Measurements from ENCODE around the gene PF4V1.

DNA sequence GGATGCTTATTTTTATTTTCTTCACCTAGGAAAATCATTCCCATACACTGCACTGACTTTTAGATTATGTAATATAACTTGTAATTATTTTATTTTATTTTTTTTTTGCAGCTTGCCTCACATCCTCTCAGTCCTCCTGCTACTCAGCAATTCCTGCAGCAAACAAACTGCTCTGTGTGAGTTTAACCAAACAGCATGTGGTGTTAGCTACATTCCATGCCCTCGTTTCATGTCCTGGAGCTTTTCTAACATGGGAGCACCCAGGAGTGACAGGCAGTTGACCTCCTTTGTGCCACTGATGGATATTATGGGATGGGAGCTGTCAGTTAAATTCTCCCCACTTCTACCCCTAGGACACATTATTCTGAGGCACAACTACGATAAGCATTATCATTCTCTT lies 40.9 kb downstream of the PF4V1 start:
- TF ChIP-seq, protein P1, sequence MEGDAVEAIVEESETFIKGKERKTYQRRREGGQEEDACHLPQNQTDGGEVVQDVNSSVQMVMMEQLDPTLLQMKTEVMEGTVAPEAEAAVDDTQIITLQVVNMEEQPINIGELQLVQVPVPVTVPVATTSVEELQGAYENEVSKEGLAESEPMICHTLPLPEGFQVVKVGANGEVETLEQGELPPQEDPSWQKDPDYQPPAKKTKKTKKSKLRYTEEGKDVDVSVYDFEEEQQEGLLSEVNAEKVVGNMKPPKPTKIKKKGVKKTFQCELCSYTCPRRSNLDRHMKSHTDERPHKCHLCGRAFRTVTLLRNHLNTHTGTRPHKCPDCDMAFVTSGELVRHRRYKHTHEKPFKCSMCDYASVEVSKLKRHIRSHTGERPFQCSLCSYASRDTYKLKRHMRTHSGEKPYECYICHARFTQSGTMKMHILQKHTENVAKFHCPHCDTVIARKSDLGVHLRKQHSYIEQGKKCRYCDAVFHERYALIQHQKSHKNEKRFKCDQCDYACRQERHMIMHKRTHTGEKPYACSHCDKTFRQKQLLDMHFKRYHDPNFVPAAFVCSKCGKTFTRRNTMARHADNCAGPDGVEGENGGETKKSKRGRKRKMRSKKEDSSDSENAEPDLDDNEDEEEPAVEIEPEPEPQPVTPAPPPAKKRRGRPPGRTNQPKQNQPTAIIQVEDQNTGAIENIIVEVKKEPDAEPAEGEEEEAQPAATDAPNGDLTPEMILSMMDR (IDR thresholded peaks at IDR 0.05; ENCODE audit: insufficient read depth, low read depth, low read length) = no peak
- TF ChIP-seq EZH2 (IDR thresholded peaks at IDR 0.05; ENCODE audit: insufficient read depth, low read length) = no peak
